ENCODE results near the gene DBH.

The DBH gene

GRCh38 chr9:133654736-133655657 is 18.8 kb downstream of the DBH start:
- Histone ChIP-seq H3K4me3 (ENCODE audit: low read length) (no peak overlapping the region), H3K9me3 (ENCODE audit: control insufficient read depth, low read length) (no peaks in the 10 kb centered on the region), H3K9ac (ENCODE audit: low read length) (no peak overlapping the region), H3K27me3 (ENCODE audit: control insufficient read depth, insufficient read depth, low read length) (peaks cover 48% of the 10 kb centered on the region), H3K36me3 (ENCODE audit: control insufficient read depth, insufficient read depth, low read length) (no peaks in the 10 kb centered on the region), H3K4me1 (ENCODE audit: control insufficient read depth, insufficient read depth, low read length) (peaks cover 14% of the 10 kb centered on the region)

DNA sequence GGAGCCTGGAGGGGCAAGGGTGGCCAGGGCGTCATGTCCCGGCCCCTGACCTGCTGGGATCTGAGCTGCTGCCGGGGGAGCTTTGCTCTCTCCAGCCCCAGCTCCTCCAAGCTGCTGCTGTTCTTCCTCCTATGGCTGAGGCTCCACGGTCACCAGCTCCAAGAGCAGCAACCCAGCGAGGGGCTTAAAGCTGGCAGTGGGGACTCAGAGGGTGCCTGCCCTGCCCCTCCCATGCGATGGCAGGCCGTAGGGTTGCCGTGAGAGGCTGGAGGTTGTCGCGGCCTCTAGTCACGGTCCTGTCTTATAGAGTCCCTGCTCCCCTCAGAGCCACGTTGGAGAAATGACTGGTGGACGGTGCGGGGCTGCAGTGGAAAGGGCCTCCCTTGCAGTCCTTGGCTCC is 19.5 kb downstream of the DBH start:
- no peaks in the 10 kb centered on the region for H3K9me3 ChIP-seq (ENCODE audit: control insufficient read depth, low read length)
- H3K4me3 ChIP-seq (ENCODE audit: low read length), result no peak overlapping the region
- H3K36me3 ChIP-seq (ENCODE audit: control insufficient read depth, insufficient read depth, low read length), result no peaks in the 10 kb centered on the region
- H3K27me3 ChIP-seq (ENCODE audit: control insufficient read depth, insufficient read depth, low read length), result peaks cover 49% of the 10 kb centered on the region
- no peak overlapping the region for H3K9ac ChIP-seq (ENCODE audit: low read length)
- peaks cover 14% of the 10 kb centered on the region for H3K4me1 ChIP-seq (ENCODE audit: control insufficient read depth, insufficient read depth, low read length)

DNA sequence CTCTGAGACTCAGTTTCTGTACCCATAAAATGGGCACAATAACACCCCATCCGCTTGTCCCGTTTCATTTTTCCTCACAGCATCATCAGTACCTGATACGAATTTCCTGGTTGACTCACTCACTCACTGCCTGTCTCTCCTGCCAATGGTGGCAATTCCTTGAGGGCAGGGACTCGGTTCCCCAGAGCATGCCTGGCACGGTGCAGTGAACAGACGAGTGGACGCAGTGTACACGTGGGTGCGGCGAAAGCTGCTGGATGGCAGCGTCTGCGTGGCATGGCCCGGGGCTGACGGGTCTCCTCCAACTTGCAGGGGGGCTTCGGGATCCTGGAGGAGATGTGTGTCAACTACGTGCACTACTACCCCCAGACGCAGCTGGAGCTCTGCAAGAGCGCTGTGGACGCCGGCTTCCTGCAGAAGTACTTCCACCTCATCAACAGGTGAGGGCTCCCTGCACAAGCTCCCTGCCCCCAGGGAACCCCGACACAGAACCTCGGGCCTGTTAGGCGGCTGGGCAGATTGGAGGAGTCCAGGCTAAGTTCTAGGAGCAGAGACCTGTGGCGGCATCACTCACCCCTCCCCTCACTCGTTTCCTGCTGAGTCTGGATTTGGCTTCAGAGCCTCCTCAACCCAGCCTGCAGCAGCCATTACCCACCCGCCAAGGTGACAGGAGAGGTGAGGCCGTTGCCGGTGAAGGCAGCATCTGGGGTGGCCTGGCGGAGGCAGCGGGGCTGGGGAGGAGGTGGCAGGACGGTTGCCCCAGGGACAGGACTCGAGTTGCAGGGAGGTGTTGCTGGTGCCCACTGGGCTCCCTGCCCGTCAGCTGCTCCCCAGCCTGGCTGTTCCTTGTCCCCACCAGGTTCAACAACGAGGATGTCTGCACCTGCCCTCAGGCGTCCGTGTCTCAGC is 20.3 kb downstream of the DBH start:
- H3K9me3 ChIP-seq (ENCODE audit: control insufficient read depth, low read length), result no peaks in the 10 kb centered on the region
- H3K4me3 ChIP-seq (ENCODE audit: low read length), result no peak overlapping the region
- peaks cover 14% of the 10 kb centered on the region for H3K4me1 ChIP-seq (ENCODE audit: control insufficient read depth, insufficient read depth, low read length)
- no peak overlapping the region for H3K9ac ChIP-seq (ENCODE audit: low read length)
- H3K27me3 ChIP-seq (ENCODE audit: control insufficient read depth, insufficient read depth, low read length), result peaks cover 49% of the 10 kb centered on the region
- H3K36me3 ChIP-seq (ENCODE audit: control insufficient read depth, insufficient read depth, low read length), result no peaks in the 10 kb centered on the region

DNA sequence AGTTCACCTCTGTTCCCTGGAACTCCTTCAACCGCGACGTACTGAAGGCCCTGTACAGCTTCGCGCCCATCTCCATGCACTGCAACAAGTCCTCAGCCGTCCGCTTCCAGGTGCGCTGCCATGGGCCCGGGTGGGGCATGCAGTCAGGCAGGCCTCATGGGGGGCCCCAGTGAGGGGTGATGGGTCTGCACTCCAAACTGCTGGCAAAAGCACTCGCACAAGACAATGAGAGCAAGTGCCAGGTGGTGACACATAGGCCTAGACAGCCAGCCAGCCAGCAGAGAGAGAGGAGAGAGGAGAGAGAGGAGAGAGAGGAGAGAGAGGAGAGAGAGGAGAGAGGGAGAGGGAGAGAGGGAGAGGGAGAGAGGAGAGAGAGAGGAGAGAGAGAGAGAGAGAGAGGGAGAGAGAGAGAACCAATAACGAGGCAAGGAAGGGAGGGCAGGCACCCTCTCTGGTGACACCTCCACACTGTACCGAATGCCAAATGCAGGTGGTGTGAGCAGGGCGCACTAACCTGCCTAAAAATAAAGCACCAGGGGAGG is 21.0 kb downstream of the DBH start:
- Histone ChIP-seq H3K36me3 (ENCODE audit: control insufficient read depth, insufficient read depth, low read length) (no peaks in the 10 kb centered on the region), H3K4me3 (ENCODE audit: low read length) (no peak overlapping the region), H3K4me1 (ENCODE audit: control insufficient read depth, insufficient read depth, low read length) (peaks cover 14% of the 10 kb centered on the region), H3K27me3 (ENCODE audit: control insufficient read depth, insufficient read depth, low read length) (peaks cover 49% of the 10 kb centered on the region), H3K9ac (ENCODE audit: low read length) (no peak overlapping the region), H3K9me3 (ENCODE audit: control insufficient read depth, low read length) (no peaks in the 10 kb centered on the region)

DNA sequence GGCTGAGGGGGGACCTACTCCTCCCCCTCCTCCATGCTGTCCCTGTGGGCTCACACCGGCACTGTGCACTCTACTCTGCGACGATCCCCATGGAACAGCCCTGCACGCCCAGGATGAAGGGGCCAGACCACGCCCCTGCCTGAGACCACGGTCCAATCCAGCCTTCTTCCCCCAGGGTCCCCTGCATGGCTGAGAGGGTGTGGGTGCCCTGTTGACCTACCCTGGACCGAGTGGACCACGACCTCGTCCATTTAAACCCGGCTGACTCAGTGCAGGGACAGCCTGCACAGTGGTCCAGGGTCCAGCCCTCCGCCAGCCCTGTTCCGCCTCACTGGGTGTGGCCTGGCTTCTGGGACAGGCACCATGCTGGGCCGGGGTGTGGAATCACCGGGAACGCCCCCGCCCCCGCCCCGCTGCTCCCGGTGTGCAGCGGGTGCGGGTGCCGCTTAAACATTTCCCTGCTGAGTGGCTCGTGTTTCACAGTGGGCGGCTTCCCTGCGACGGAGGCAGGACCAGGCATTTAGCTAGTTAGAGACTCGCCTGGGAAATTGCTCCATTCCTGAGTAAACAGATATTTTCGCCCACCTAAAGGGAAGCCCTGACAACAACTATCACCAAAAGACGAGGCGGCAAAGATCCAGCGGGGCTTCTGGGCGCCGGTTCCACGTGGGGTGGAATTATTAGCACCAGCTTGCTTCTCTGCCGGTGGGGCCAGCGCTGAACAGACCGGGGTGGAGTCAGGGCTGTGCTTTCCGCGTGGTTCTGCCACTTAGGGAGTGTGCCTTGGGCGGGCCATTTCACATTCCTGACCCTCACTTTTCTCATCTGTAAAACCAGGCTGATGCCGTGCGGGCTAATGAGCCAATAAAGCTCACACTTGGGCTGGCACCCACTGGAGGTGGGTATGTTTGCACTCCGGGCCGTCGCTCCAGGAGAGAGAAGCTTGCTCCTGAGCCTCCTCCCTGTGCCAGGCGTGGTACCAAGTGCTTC is 22.6 kb downstream of the DBH start:
- Histone ChIP-seq H3K4me1 (ENCODE audit: control insufficient read depth, insufficient read depth, low read length) (peaks cover 14% of the 10 kb centered on the region), H3K9ac (ENCODE audit: low read length) (no peak overlapping the region), H3K36me3 (ENCODE audit: control insufficient read depth, insufficient read depth, low read length) (no peaks in the 10 kb centered on the region), H3K9me3 (ENCODE audit: control insufficient read depth, low read length) (no peaks in the 10 kb centered on the region), H3K27me3 (ENCODE audit: control insufficient read depth, insufficient read depth, low read length) (peaks cover 49% of the 10 kb centered on the region), H3K4me3 (ENCODE audit: low read length) (no peak overlapping the region)

DNA sequence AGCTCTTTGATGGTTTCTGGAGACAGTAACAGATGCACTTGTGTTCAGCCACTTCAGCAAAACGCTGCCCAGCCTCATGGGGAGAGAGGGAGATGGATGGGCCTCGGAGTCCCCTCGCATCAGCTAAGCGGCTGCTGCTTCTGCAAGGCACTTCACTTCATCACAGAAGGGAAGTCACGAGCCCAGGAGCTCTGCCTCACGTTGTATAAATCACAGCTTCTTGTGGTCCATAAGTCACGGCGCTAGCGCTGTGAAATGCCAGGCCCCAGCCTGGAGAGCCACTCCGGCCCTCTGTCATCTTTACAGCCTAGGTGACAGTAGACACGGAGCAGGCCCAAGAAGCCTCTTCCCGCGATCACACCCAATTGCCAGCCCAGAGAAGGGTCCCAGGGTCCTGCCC is 23.4 kb downstream of the DBH start:
- no peaks in the 10 kb centered on the region for H3K9me3 ChIP-seq (ENCODE audit: control insufficient read depth, low read length)
- no peak overlapping the region for H3K4me3 ChIP-seq (ENCODE audit: low read length)
- peaks cover 49% of the 10 kb centered on the region for H3K27me3 ChIP-seq (ENCODE audit: control insufficient read depth, insufficient read depth, low read length)
- H3K4me1 ChIP-seq (ENCODE audit: control insufficient read depth, insufficient read depth, low read length), result peaks cover 14% of the 10 kb centered on the region
- no peaks in the 10 kb centered on the region for H3K36me3 ChIP-seq (ENCODE audit: control insufficient read depth, insufficient read depth, low read length)
- H3K9ac ChIP-seq (ENCODE audit: low read length), result no peak overlapping the region

DNA sequence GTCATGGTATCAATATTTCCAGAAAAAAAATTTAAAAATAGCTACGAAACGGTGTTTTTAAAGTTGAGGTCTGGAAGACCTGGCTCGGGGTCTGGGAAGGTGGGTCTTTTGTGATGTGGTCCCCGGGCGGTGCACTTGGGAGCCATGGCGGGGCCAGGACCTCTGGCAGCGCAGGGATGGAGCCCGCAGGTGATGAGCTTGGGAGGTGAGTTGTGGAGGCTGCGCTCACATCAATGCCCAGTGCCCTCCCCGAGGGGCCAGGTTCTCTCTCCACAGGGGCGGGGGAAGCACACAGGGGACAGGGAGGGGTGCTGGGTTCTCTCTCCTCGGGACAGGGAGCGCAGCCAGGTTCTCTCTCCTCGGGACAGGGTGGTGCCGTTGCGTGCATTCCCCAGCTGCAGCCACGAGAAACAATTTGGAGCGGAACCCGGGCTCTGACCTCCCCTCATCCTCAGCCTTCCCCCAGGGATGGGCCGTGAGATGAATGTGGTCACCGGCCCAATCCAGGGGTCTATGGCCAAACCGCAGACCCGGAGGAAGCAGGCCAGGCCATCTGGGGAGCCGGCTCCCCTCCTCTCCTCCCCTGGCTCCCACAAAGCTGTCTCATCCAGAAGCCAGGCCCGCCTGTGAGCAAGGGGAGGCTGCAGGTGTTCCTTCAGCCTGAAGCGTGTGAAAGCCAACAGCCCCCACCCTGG is 25.8 kb downstream of the DBH start:
- H3K4me1 ChIP-seq (ENCODE audit: control insufficient read depth, insufficient read depth, low read length), result peaks cover 14% of the 10 kb centered on the region
- no peak overlapping the region for H3K4me3 ChIP-seq (ENCODE audit: low read length)
- H3K27me3 ChIP-seq (ENCODE audit: control insufficient read depth, insufficient read depth, low read length), result peaks cover 29% of the 10 kb centered on the region
- no peaks in the 10 kb centered on the region for H3K9me3 ChIP-seq (ENCODE audit: control insufficient read depth, low read length)
- H3K9ac ChIP-seq (ENCODE audit: low read length), result no peak overlapping the region
- H3K36me3 ChIP-seq (ENCODE audit: control insufficient read depth, insufficient read depth, low read length), result no peaks in the 10 kb centered on the region

- Histone ChIP-seq H3K27me3 (ENCODE audit: control insufficient read depth, insufficient read depth, low read length) (peaks cover 7% of the 10 kb centered on the region), H3K9ac (ENCODE audit: low read length) (no peak overlapping the region), H3K9me3 (ENCODE audit: control insufficient read depth, low read length) (no peaks in the 10 kb centered on the region), H3K4me3 (ENCODE audit: low read length) (no peak overlapping the region), H3K36me3 (ENCODE audit: control insufficient read depth, insufficient read depth, low read length) (no peaks in the 10 kb centered on the region), H3K4me1 (ENCODE audit: control insufficient read depth, insufficient read depth, low read length) (peaks cover under 1% of the 10 kb centered on the region)
These were observed 28.2 kb downstream of the DBH start for GRCh38 chr9:133664173-133665050.

GRCh38 chr9:133665096-133665495 is 28.9 kb downstream of the DBH start:
- H3K4me1 ChIP-seq (ENCODE audit: control insufficient read depth, insufficient read depth, low read length), result no peaks in the 10 kb centered on the region
- no peaks in the 10 kb centered on the region for H3K36me3 ChIP-seq (ENCODE audit: control insufficient read depth, insufficient read depth, low read length)
- H3K4me3 ChIP-seq (ENCODE audit: low read length), result no peak overlapping the region
- no peak overlapping the region for H3K9ac ChIP-seq (ENCODE audit: low read length)
- H3K9me3 ChIP-seq (ENCODE audit: control insufficient read depth, low read length), result no peaks in the 10 kb centered on the region
- peaks cover under 1% of the 10 kb centered on the region for H3K27me3 ChIP-seq (ENCODE audit: control insufficient read depth, insufficient read depth, low read length)

- Histone ChIP-seq H3K9ac (ENCODE audit: low read length) (no peak overlapping the region), H3K27me3 (ENCODE audit: control insufficient read depth, insufficient read depth, low read length) (no peaks in the 10 kb centered on the region), H3K9me3 (ENCODE audit: control insufficient read depth, low read length) (no peaks in the 10 kb centered on the region), H3K4me1 (ENCODE audit: control insufficient read depth, insufficient read depth, low read length) (no peaks in the 10 kb centered on the region), H3K36me3 (ENCODE audit: control insufficient read depth, insufficient read depth, low read length) (no peaks in the 10 kb centered on the region), H3K4me3 (ENCODE audit: low read length) (no peak overlapping the region)
These were observed 29.4 kb downstream of the DBH start for GRCh38 chr9:133665535-133665934.

Measured in mucosa of stomach (tissue), 1 donor.